Activated CD8-positive, alpha-beta memory T cell treated with anti-CD3 and anti-CD28 coated beads for 48 hours (primary cell): Measurements from ENCODE around the gene STARD7.
A peak's percentile ranks its signal among the peaks of the same experiment; 100 is the strongest.
"Not testable (repeated sequence)": the region's sequence is repeated elsewhere in the genome, so short reads cannot be mapped to it uniquely, and the experiment has no call there.

Source experiments
- DNase-seq, 3 experiments: peaks; one replicate each; pipeline ENCODE4 v3.0.0-alpha.2; 2020; ENCODE audit warnings: low read depth in 2 of 3, low spot score in 2 of 3

The STARD7 gene

GRCh38 chr2:96208143-96209010 is at the start of gene STARD7:
TSS of gene STARD7 (minus strand) at chr2:96208827. CDS start at chr2:96208434, 393 bp downstream.
- peak; percentile 95 to 97 (median 96) for DNase-seq

GRCh38 chr2:96257744-96258143 is 49.1 kb upstream of the STARD7 start:
- DNase-seq, result not testable (repeated sequence)

GRCh38 chr2:96256611-96257113 is 48.0 kb upstream of the STARD7 start:
- no peak for DNase-seq

GRCh38 chr2:96254571-96254970 is 45.9 kb upstream of the STARD7 start:
- DNase-seq, result no peak

- no peak for DNase-seq
Observed at GRCh38 chr2:96253006-96253405, 44.4 kb upstream of the STARD7 start.

GRCh38 chr2:96252526-96252925 is 43.9 kb upstream of the STARD7 start:
- DNase-seq, result no peak

GRCh38 chr2:96251721-96252292 is 43.2 kb upstream of the STARD7 start:
- no peak for DNase-seq

GRCh38 chr2:96250188-96250587 is 41.6 kb upstream of the STARD7 start:
- no peak for DNase-seq

GRCh38 chr2:96249654-96250053 is 41.0 kb upstream of the STARD7 start:
- no peak for DNase-seq

GRCh38 chr2:96248624-96249023 is 40.0 kb upstream of the STARD7 start:
- DNase-seq, result no peak

GRCh38 chr2:96247896-96248295 is 39.3 kb upstream of the STARD7 start:
- no peak for DNase-seq

- DNase-seq, result no peak
Observed at GRCh38 chr2:96247009-96247408, 38.4 kb upstream of the STARD7 start.

- no peak for DNase-seq
Observed at GRCh38 chr2:96245609-96246390, 37.2 kb upstream of the STARD7 start.

GRCh38 chr2:96243843-96244242 is 35.2 kb upstream of the STARD7 start:
- DNase-seq, result no peak

- peak in 2 of 3 experiments; percentile 16 to 43 for DNase-seq
Observed at GRCh38 chr2:96241900-96242611, 33.4 kb upstream of the STARD7 start.

- no peak for DNase-seq
Observed at GRCh38 chr2:96241227-96241626, 32.6 kb upstream of the STARD7 start.

GRCh38 chr2:96240341-96241038 is 31.9 kb upstream of the STARD7 start:
- no peak for DNase-seq

GRCh38 chr2:96239745-96240264 is 31.2 kb upstream of the STARD7 start:
- no peak for DNase-seq

- no peak for DNase-seq
Observed at GRCh38 chr2:96239091-96239490, 30.5 kb upstream of the STARD7 start.

GRCh38 chr2:96238266-96238665 is 29.6 kb upstream of the STARD7 start:
- no peak for DNase-seq
